Esophagus squamous epithelium (tissue), 4 donors: ENCODE measurements around the gene PIEZO1.

ENCODE experiments used
- CTCF ChIP-seq, 6 experiments: fragments of 450-650 bp in 4 of 6; fragments of 200-600 bp in 2 of 6; sonication (generic) in 2 of 6; IDR thresholded peaks; one replicate each; pipeline ENCODE4 v1.5.1; 2016 to 2019; ENCODE audit warnings: antibody characterized with exemption in 6 of 6, mild to moderate bottlenecking in 4 of 6, moderate library complexity in 4 of 6
- POLR2A ChIP-seq, 4 donors: fragments of 450-650 bp; IDR thresholded peaks; one replicate each; pipeline ENCODE4 v1.6.1; 2017; ENCODE audit warnings: antibody characterized with exemption in 4 of 4, mild to moderate bottlenecking in 4 of 4, moderate library complexity in 3 of 4

GRCh38 chr16:88731699-88732098 lies 53.3 kb downstream of the PIEZO1 start:
- no peak for TF ChIP-seq CTCF (IDR thresholded peaks at IDR 0.05)
- no peak for TF ChIP-seq POLR2A (IDR thresholded peaks at IDR 0.05)
